ENCODE measurements around the gene NPM1.

DNA sequence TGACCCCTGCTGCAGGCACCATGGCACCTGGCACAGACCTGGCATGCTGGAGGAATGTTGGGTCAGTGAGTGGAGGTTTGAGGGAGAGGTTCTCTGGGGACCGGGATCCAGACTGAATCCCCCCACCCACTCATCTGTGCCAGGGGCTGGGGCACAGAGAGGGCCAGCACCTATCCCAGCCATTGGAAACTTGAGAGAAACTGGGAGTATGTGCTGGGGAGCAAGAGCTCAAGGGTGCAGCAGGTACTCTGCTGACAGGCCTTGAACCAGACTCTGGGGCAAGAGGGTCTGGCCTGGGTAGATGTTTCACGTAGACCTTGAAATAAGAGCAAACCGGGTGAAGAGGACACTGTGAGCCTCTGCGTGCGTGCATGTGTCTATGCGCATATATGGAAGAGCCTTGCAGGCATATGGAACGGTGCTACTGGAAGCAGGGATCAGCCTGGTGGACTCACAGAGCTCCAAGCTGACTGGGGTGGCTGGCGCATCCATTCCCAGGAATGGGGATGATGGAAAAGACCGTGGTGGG, 40.6 kb downstream of the NPM1 start:
- TF ChIP-seq, protein P1, sequence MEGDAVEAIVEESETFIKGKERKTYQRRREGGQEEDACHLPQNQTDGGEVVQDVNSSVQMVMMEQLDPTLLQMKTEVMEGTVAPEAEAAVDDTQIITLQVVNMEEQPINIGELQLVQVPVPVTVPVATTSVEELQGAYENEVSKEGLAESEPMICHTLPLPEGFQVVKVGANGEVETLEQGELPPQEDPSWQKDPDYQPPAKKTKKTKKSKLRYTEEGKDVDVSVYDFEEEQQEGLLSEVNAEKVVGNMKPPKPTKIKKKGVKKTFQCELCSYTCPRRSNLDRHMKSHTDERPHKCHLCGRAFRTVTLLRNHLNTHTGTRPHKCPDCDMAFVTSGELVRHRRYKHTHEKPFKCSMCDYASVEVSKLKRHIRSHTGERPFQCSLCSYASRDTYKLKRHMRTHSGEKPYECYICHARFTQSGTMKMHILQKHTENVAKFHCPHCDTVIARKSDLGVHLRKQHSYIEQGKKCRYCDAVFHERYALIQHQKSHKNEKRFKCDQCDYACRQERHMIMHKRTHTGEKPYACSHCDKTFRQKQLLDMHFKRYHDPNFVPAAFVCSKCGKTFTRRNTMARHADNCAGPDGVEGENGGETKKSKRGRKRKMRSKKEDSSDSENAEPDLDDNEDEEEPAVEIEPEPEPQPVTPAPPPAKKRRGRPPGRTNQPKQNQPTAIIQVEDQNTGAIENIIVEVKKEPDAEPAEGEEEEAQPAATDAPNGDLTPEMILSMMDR (IDR thresholded peaks at IDR 0.05), result no peak
- TF ChIP-seq ZFX (IDR thresholded peaks at IDR 0.05; ENCODE audit: borderline replicate concordance), result no peak
